ENCODE results near the gene CNTN5.

Gene CNTN5

DNA sequence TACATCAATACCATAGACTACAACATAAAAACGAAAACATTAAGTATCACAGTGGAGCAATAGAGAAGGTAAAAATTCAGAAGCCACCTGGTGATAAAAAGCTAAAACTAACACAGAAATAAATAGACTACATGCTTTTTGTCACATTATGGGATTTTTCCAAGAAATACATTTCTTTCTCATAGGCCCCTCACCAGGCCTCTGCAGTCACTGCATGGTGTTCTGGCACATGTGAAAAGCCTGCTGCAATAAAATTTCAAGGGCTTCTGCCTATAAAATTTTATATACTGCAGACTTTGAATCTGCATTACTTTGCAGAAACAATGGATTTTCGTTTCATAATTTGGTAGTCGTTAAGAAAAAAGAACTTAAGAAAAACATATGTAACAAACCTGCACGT, 655.5 kb downstream of the CNTN5 start:
- no peaks in the 10 kb centered on the region for H3K27me3 ChIP-seq (ENCODE audit: control insufficient read depth in 2 of 2, insufficient read depth in 2 of 2, low read length in 2 of 2)
- no peak overlapping the region for H3K27ac ChIP-seq (ENCODE audit: low read depth in 2 of 2, low read length in 2 of 2)
- H3K36me3 ChIP-seq (ENCODE audit: control insufficient read depth in 2 of 2, insufficient read depth in 2 of 2, low read length in 2 of 2) = no peaks in the 10 kb centered on the region
- H3K9me3 ChIP-seq (ENCODE audit: control insufficient read depth in 2 of 2, low read length in 2 of 2) = no peaks in the 10 kb centered on the region
- H3K4me1 ChIP-seq (ENCODE audit: control insufficient read depth in 2 of 2, insufficient read depth in 2 of 2, low read length in 2 of 2) = no peaks in the 10 kb centered on the region
- H3K9ac ChIP-seq (ENCODE audit: low read depth in 1 of 2, low read length in 2 of 2) = no peak overlapping the region
- H3K4me3 ChIP-seq (ENCODE audit: low read length in 2 of 2) = no peak overlapping the region

GRCh38 chr11:99682171-99682570, 661.4 kb downstream of the CNTN5 start:
- H3K4me1 ChIP-seq (ENCODE audit: control insufficient read depth in 2 of 2, insufficient read depth in 2 of 2, low read length in 2 of 2) = no peaks in the 10 kb centered on the region
- no peak overlapping the region for H3K27ac ChIP-seq (ENCODE audit: low read depth in 2 of 2, low read length in 2 of 2)
- no peaks in the 10 kb centered on the region for H3K36me3 ChIP-seq (ENCODE audit: control insufficient read depth in 2 of 2, insufficient read depth in 2 of 2, low read length in 2 of 2)
- H3K27me3 ChIP-seq (ENCODE audit: control insufficient read depth in 2 of 2, insufficient read depth in 2 of 2, low read length in 2 of 2) = no peaks in the 10 kb centered on the region
- H3K4me3 ChIP-seq (ENCODE audit: low read length in 2 of 2) = no peak overlapping the region
- H3K9ac ChIP-seq (ENCODE audit: low read depth in 1 of 2, low read length in 2 of 2) = no peak overlapping the region
- H3K9me3 ChIP-seq (ENCODE audit: control insufficient read depth in 2 of 2, low read length in 2 of 2) = no peaks in the 10 kb centered on the region

- no peaks in the 10 kb centered on the region for H3K4me1 ChIP-seq (ENCODE audit: control insufficient read depth in 2 of 2, insufficient read depth in 2 of 2, low read length in 2 of 2)
- no peak overlapping the region for H3K9ac ChIP-seq (ENCODE audit: low read depth in 1 of 2, low read length in 2 of 2)
- H3K4me3 ChIP-seq (ENCODE audit: low read length in 2 of 2) = no peak overlapping the region
- H3K27ac ChIP-seq (ENCODE audit: low read depth in 2 of 2, low read length in 2 of 2) = no peak overlapping the region
- H3K36me3 ChIP-seq (ENCODE audit: control insufficient read depth in 2 of 2, insufficient read depth in 2 of 2, low read length in 2 of 2) = no peaks in the 10 kb centered on the region
- H3K9me3 ChIP-seq (ENCODE audit: control insufficient read depth in 2 of 2, low read length in 2 of 2) = no peaks in the 10 kb centered on the region
- no peaks in the 10 kb centered on the region for H3K27me3 ChIP-seq (ENCODE audit: control insufficient read depth in 2 of 2, insufficient read depth in 2 of 2, low read length in 2 of 2)
Measured at GRCh38 chr11:99682646-99683045, 661.9 kb downstream of the CNTN5 start.

GRCh38 chr11:99683933-99684332, 663.2 kb downstream of the CNTN5 start:
- Histone ChIP-seq H3K27ac (ENCODE audit: low read depth in 2 of 2, low read length in 2 of 2) (no peak overlapping the region), H3K9me3 (ENCODE audit: control insufficient read depth in 2 of 2, low read length in 2 of 2) (no peaks in the 10 kb centered on the region), H3K4me1 (ENCODE audit: control insufficient read depth in 2 of 2, insufficient read depth in 2 of 2, low read length in 2 of 2) (no peaks in the 10 kb centered on the region), H3K27me3 (ENCODE audit: control insufficient read depth in 2 of 2, insufficient read depth in 2 of 2, low read length in 2 of 2) (no peaks in the 10 kb centered on the region), H3K4me3 (ENCODE audit: low read length in 2 of 2) (no peak overlapping the region), H3K36me3 (ENCODE audit: control insufficient read depth in 2 of 2, insufficient read depth in 2 of 2, low read length in 2 of 2) (no peaks in the 10 kb centered on the region), H3K9ac (ENCODE audit: low read depth in 1 of 2, low read length in 2 of 2) (no peak overlapping the region)

GRCh38 chr11:99686838-99687237, 666.1 kb downstream of the CNTN5 start:
- no peaks in the 10 kb centered on the region for H3K27me3 ChIP-seq (ENCODE audit: control insufficient read depth in 2 of 2, insufficient read depth in 2 of 2, low read length in 2 of 2)
- H3K9ac ChIP-seq (ENCODE audit: low read depth in 1 of 2, low read length in 2 of 2) = no peak overlapping the region
- no peaks in the 10 kb centered on the region for H3K4me1 ChIP-seq (ENCODE audit: control insufficient read depth in 2 of 2, insufficient read depth in 2 of 2, low read length in 2 of 2)
- no peak overlapping the region for H3K27ac ChIP-seq (ENCODE audit: low read depth in 2 of 2, low read length in 2 of 2)
- no peak overlapping the region for H3K4me3 ChIP-seq (ENCODE audit: low read length in 2 of 2)
- no peaks in the 10 kb centered on the region for H3K9me3 ChIP-seq (ENCODE audit: control insufficient read depth in 2 of 2, low read length in 2 of 2)
- no peaks in the 10 kb centered on the region for H3K36me3 ChIP-seq (ENCODE audit: control insufficient read depth in 2 of 2, insufficient read depth in 2 of 2, low read length in 2 of 2)

DNA sequence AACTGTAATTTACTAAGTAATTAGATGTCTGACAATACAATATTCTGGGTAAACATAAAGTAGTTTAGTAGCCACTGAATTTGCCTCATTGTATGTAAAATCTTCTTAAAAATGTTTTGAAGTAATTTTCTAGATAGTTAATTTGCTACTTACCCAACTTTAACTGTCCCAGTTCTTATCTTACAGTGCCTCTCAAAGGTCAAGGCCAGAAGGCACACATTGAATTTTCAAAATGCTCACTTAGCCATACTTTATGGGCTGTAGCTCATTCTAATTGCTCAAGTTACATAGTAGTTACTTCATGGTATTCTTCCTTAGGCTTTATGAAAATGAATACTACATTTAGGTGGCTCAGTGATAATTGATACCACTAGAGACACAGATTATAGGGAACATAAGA, 666.6 kb downstream of the CNTN5 start:
- Histone ChIP-seq H3K4me1 (ENCODE audit: control insufficient read depth in 2 of 2, insufficient read depth in 2 of 2, low read length in 2 of 2) (no peaks in the 10 kb centered on the region), H3K36me3 (ENCODE audit: control insufficient read depth in 2 of 2, insufficient read depth in 2 of 2, low read length in 2 of 2) (no peaks in the 10 kb centered on the region), H3K9me3 (ENCODE audit: control insufficient read depth in 2 of 2, low read length in 2 of 2) (no peaks in the 10 kb centered on the region), H3K4me3 (ENCODE audit: low read length in 2 of 2) (no peak overlapping the region), H3K9ac (ENCODE audit: low read depth in 1 of 2, low read length in 2 of 2) (no peak overlapping the region), H3K27ac (ENCODE audit: low read depth in 2 of 2, low read length in 2 of 2) (no peak overlapping the region), H3K27me3 (ENCODE audit: control insufficient read depth in 2 of 2, insufficient read depth in 2 of 2, low read length in 2 of 2) (no peaks in the 10 kb centered on the region)

- Histone ChIP-seq H3K4me3 (ENCODE audit: low read length in 2 of 2) (no peak overlapping the region), H3K9ac (ENCODE audit: low read depth in 1 of 2, low read length in 2 of 2) (no peak overlapping the region), H3K27me3 (ENCODE audit: control insufficient read depth in 2 of 2, insufficient read depth in 2 of 2, low read length in 2 of 2) (no peaks in the 10 kb centered on the region), H3K36me3 (ENCODE audit: control insufficient read depth in 2 of 2, insufficient read depth in 2 of 2, low read length in 2 of 2) (no peaks in the 10 kb centered on the region), H3K4me1 (ENCODE audit: control insufficient read depth in 2 of 2, insufficient read depth in 2 of 2, low read length in 2 of 2) (no peaks in the 10 kb centered on the region), H3K9me3 (ENCODE audit: control insufficient read depth in 2 of 2, low read length in 2 of 2) (no peaks in the 10 kb centered on the region), H3K27ac (ENCODE audit: low read depth in 2 of 2, low read length in 2 of 2) (no peak overlapping the region)
Measured at GRCh38 chr11:99693941-99694492, 673.3 kb downstream of the CNTN5 start.

DNA sequence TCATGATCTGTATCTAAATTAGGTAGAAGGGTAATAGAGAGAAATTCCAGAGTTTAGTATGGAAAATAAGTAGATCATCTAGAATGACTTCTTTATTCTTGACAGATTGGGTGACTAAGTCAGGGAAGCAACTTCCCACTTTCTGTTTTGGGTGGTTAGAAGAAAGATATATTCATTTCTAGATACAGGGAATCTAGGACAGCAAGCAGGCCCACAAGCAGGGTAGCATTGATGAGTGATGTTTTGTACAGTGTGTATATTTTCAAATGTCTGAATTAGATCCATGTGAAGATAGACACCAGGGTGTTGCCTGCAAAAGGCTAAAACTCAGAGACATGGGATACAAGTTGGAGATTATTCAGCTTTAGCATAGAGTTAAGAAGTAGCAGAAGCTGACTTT, 674.4 kb downstream of the CNTN5 start:
- no peaks in the 10 kb centered on the region for H3K4me1 ChIP-seq (ENCODE audit: control insufficient read depth in 2 of 2, insufficient read depth in 2 of 2, low read length in 2 of 2)
- H3K27me3 ChIP-seq (ENCODE audit: control insufficient read depth in 2 of 2, insufficient read depth in 2 of 2, low read length in 2 of 2) = no peaks in the 10 kb centered on the region
- no peak overlapping the region for H3K9ac ChIP-seq (ENCODE audit: low read depth in 1 of 2, low read length in 2 of 2)
- H3K9me3 ChIP-seq (ENCODE audit: control insufficient read depth in 2 of 2, low read length in 2 of 2) = no peaks in the 10 kb centered on the region
- H3K36me3 ChIP-seq (ENCODE audit: control insufficient read depth in 2 of 2, insufficient read depth in 2 of 2, low read length in 2 of 2) = no peaks in the 10 kb centered on the region
- H3K27ac ChIP-seq (ENCODE audit: low read depth in 2 of 2, low read length in 2 of 2) = no peak overlapping the region
- H3K4me3 ChIP-seq (ENCODE audit: low read length in 2 of 2) = no peak overlapping the region

DNA sequence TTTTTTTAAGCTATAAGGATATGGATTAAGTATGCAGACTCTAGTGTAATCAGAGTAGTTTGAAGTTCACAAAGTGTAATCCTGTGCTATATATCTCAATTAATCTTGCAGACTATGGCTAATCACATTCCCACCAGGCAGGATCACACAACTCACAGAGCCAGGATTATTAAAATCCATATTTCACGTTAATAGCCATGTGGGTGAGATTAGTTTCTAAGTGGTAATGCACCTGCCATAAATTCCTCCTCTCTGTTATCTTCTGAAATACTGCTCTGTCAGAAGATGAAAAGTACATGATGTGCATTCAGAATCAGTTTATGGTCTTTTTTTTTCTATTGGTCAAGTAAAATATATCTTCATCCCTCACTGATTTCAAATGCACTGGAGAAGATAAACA, 686.1 kb downstream of the CNTN5 start:
- Histone ChIP-seq H3K9ac (ENCODE audit: low read depth in 1 of 2, low read length in 2 of 2) (no peak overlapping the region), H3K27me3 (ENCODE audit: control insufficient read depth in 2 of 2, insufficient read depth in 2 of 2, low read length in 2 of 2) (no peaks in the 10 kb centered on the region), H3K36me3 (ENCODE audit: control insufficient read depth in 2 of 2, insufficient read depth in 2 of 2, low read length in 2 of 2) (no peaks in the 10 kb centered on the region), H3K4me1 (ENCODE audit: control insufficient read depth in 2 of 2, insufficient read depth in 2 of 2, low read length in 2 of 2) (no peaks in the 10 kb centered on the region), H3K4me3 (ENCODE audit: low read length in 2 of 2) (no peak overlapping the region), H3K9me3 (ENCODE audit: control insufficient read depth in 2 of 2, low read length in 2 of 2) (no peaks in the 10 kb centered on the region), H3K27ac (ENCODE audit: low read depth in 2 of 2, low read length in 2 of 2) (no peak overlapping the region)

DNA sequence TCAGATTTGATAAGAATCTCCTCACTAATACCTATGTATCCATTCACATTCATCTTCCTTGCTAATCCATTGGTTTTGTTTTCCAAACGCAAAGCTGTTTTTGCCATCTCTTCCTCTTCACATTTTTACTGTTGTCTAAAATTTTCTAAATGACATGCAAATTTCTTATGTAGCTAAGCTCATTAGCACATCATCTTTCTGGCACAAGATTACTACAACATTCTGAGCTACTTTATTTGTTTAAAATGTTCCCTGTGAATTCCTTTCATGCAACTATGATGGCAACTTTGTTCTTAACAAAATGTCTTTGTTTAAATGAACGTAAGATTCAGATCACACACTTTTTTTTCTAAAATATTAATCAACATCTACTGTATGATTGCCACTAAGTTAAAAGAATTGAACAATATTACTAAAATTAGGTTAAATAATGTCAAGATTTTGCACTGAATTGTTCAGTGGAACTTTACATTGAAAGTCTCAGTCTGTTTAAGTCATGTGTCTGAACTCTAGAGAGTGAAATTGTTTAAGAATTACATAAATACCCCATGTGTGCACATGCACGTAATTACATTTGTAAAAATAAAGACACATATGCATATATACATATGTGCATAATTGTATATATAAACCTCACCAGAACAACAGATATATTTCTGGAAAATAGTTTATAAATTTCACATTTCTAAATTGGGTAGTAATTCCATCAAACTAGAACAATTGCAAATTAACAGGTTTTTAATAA, 688.4 kb downstream of the CNTN5 start:
- Histone ChIP-seq H3K27me3 (ENCODE audit: control insufficient read depth in 2 of 2, insufficient read depth in 2 of 2, low read length in 2 of 2) (no peaks in the 10 kb centered on the region), H3K4me1 (ENCODE audit: control insufficient read depth in 2 of 2, insufficient read depth in 2 of 2, low read length in 2 of 2) (no peaks in the 10 kb centered on the region), H3K9me3 (ENCODE audit: control insufficient read depth in 2 of 2, low read length in 2 of 2) (no peaks in the 10 kb centered on the region), H3K4me3 (ENCODE audit: low read length in 2 of 2) (no peak overlapping the region), H3K36me3 (ENCODE audit: control insufficient read depth in 2 of 2, insufficient read depth in 2 of 2, low read length in 2 of 2) (no peaks in the 10 kb centered on the region), H3K9ac (ENCODE audit: low read depth in 1 of 2, low read length in 2 of 2) (no peak overlapping the region), H3K27ac (ENCODE audit: low read depth in 2 of 2, low read length in 2 of 2) (no peak overlapping the region)
